K562 (cell line): ENCODE measurements around the gene PUS10. TPM values are rescaled to one million over a fixed set of nuclear protein-coding genes. Genes with fewer than 3 reads are reported as not detected.

ENCODE experiments used
- ATAC-seq: fragments of 200-7000 bp; cut with Tn5 transposase; 3 replicates; pipeline ENCODE4 v1.9.1; 2020; ENCODE audit warnings: moderate library complexity
- BruUV-seq: library from RNA; stranded (reverse); fragments of 400-500 nt; replicated peaks from 2 replicates; lab custom pipeline; 2021; lab: Mats Ljungman, UMichigan
- CTCF ChIA-PET: fragments of 300-600 bp; formaldehyde crosslinking; extraction: SDS; loops from one replicate; lab custom pipeline; 2021; ENCODE audit warnings: low intra/inter-chr PET ratio; lab: Yijun Ruan, JAX
- POLR2A ChIA-PET: fragments of 300-600, 350-650 bp; sonication (Branson Sonifier 250); formaldehyde crosslinking; extraction: SDS; loops from one replicate; lab custom pipeline; 2021; ENCODE audit warnings: antibody characterized with exemption, inconsistent platforms; lab: Yijun Ruan, JAX
- DNase-seq, 4 experiments: peaks; one replicate each; pipeline versions ENCODE4 v3.0.0 to v3.0.0-alpha.2; 2011 to 2018; ENCODE audit warnings: low spot score in 3 of 4, mixed read lengths in 3 of 4; ENCODE audit errors: extremely low read depth in 1 of 4
- FAIRE-seq: peaks from 2 replicates; lab custom pipeline; 2011; peaks lifted over from hg19 to GRCh38; lab: Jason Lieb, UNC
- H2AFZ ChIP-seq: 2 replicates; pipeline ENCODE4 v1.6.0; 2011; ENCODE audit warnings: low read depth, low read length, control low read depth, inconsistent platforms
- H3K27ac ChIP-seq: fragments of 200-600 bp; 3 replicates; pipeline ENCODE4 v1.8.0; 2011; ENCODE audit warnings: low read depth, mild to moderate bottlenecking, control low read depth, inconsistent platforms, low read length, moderate library complexity, mixed read lengths; ENCODE audit errors: extremely low read depth
- H3K27me3 ChIP-seq, 2 experiments: fragments of 300-600 bp in 1 of 2; 2 replicates in 1 of 2; 3 replicates in 1 of 2; pipeline versions ENCODE4 v1.6.0 to v1.8.0; 2011; ENCODE audit warnings: inconsistent platforms in 2 of 2, low read length in 2 of 2, mild to moderate bottlenecking in 1 of 2, mixed read lengths in 1 of 2, moderate library complexity in 1 of 2; ENCODE audit not compliant: control insufficient read depth in 2 of 2, insufficient read depth in 2 of 2
- H3K36me3 ChIP-seq: fragments of 300-600 bp; 3 replicates; pipeline ENCODE4 v1.8.0; 2011; ENCODE audit warnings: mild to moderate bottlenecking, low read length, inconsistent platforms; ENCODE audit not compliant: control insufficient read depth, insufficient read depth
- H3K4me1 ChIP-seq, 2 experiments: fragments of 200-600 bp in 1 of 2; replicated peaks in 1 of 2; 2 replicates in 1 of 2; 3 replicates in 1 of 2; pipeline versions ENCODE4 v1.5.1 to v1.8.0; 2011; ENCODE audit warnings: inconsistent platforms in 2 of 2, low read length in 2 of 2, mild to moderate bottlenecking in 1 of 2, mixed read lengths in 1 of 2, moderate library complexity in 1 of 2; ENCODE audit not compliant: control insufficient read depth in 2 of 2, insufficient read depth in 2 of 2
- H3K4me2 ChIP-seq: 2 replicates; pipeline ENCODE4 v1.6.1; 2011; ENCODE audit warnings: low read length, control low read depth, inconsistent platforms, mixed read lengths; ENCODE audit not compliant: insufficient read depth
- H3K4me3 ChIP-seq: fragments of 200-600 bp; sonication (generic), shearing (Covaris generic); 2 replicates; pipeline ENCODE4 v1.5.1; 2016; ENCODE audit warnings: control low read depth, inconsistent platforms
- H3K79me2 ChIP-seq: fragments of 200-600 bp; 3 replicates; pipeline ENCODE4 v1.8.0; 2011; ENCODE audit warnings: low read length, inconsistent platforms; ENCODE audit not compliant: control insufficient read depth, insufficient read depth
- H3K9ac ChIP-seq, 2 experiments: 2 replicates each; pipeline versions ENCODE4 v1.6.0 to v1.6.1; 2011; ENCODE audit warnings: low read depth in 2 of 2, low read length in 2 of 2, control low read depth in 1 of 2, inconsistent platforms in 1 of 2, mild to moderate bottlenecking in 1 of 2, mixed read lengths in 1 of 2; ENCODE audit not compliant: insufficient read depth in 1 of 2
- H3K9me1 ChIP-seq: one replicate; pipeline ENCODE4 v1.6.0; 2011; ENCODE audit warnings: inconsistent platforms, mild to moderate bottlenecking, low read length, moderate library complexity; ENCODE audit not compliant: control insufficient read depth, insufficient read depth
- H3K9me3 ChIP-seq: replicated peaks from 2 replicates; pipeline ENCODE4 v1.5.1; 2011; ENCODE audit warnings: low read depth, low read length, inconsistent platforms; ENCODE audit not compliant: control insufficient read depth, insufficient read depth
- H4K20me1 ChIP-seq: replicated peaks from 2 replicates; pipeline ENCODE4 v1.6.1; 2011; ENCODE audit warnings: low read length, inconsistent platforms, mixed read lengths; ENCODE audit not compliant: control insufficient read depth, insufficient read depth
- BRD4 ChIP-seq: fragments of 200-600 bp; sonication (generic); IDR thresholded peaks from 2 replicates; pipeline ENCODE4 v1.6.1; 2017; ENCODE audit warnings: inconsistent platforms
- CXXC5 ChIP-seq: fragments of 250-450 bp; sonication (Bioruptor Pico); IDR thresholded peaks from 2 replicates; pipeline ENCODE4 v1.8.0; 2022; ENCODE audit warnings: inconsistent platforms, mild to moderate bottlenecking, moderate library complexity
- DDX20 ChIP-seq: fragments of 450-650 bp; IDR thresholded peaks from 2 replicates; pipeline ENCODE4 v1.6.1; 2016; ENCODE audit warnings: missing genetic modification characterization, low read depth, mild to moderate bottlenecking, missing compliant biosample characterization, moderate library complexity
- KAT7 ChIP-seq: sonication (generic); formaldehyde crosslinking; IDR thresholded peaks from 2 replicates; pipeline ENCODE4 v1.8.0; 2022; ENCODE audit warnings: missing genetic modification reagents, mild to moderate bottlenecking, borderline replicate concordance
- KAT8 ChIP-seq: fragments of 450-650 bp; IDR thresholded peaks from 2 replicates; pipeline ENCODE4 v1.6.1; 2016; ENCODE audit warnings: low read depth, mild to moderate bottlenecking
- POU5F1 ChIP-seq: fragments of 150-350 bp; IDR thresholded peaks from 2 replicates; pipeline ENCODE4 v1.6.1; 2014; ENCODE audit warnings: borderline replicate concordance, low read length, low read depth, mild to moderate bottlenecking; ENCODE audit not compliant: partially characterized antibody
- ZNF24 ChIP-seq: fragments of 450-650 bp; IDR thresholded peaks from 2 replicates; pipeline ENCODE4 v1.6.1; 2016
- ZNF253 ChIP-seq: fragments of 250-450 bp; sonication (Bioruptor Pico); conservative IDR thresholded peaks from 2 replicates; pipeline ENCODE4 v1.6.1; 2021; ENCODE audit warnings: mild to moderate bottlenecking
- WGBS: fragments of 100-300 bp; shearing (Covaris generic); methylation state at CpG from one replicate; pipeline ENCODE4 v1.1.6; 2016; ENCODE audit warnings: low coverage, mixed read lengths; ENCODE audit not compliant: insufficient coverage; ENCODE audit errors: missing lambda C conversion rate; 5-methylcytosine and 5-hydroxymethylcytosine counted together
- in situ Hi-C: fragments of 300-500 bp; cut with MboI; formaldehyde crosslinking; loops from 4 replicates; pipeline ENCODE4 v1.15.0; 2018; ENCODE audit warnings: inconsistent platforms, mixed read lengths
- intact Hi-C: fragments of 100-400 bp; cut with micrococcal nuclease; formaldehyde crosslinking; loops from 2 replicates; pipeline ENCODE4 v1.14.2; 2022
- polyA plus RNA-seq, 8 experiments: library from polyadenylated mRNA; depleted of rRNA in 4 of 8; stranded (reverse) in 5 of 8; unstranded in 3 of 8; fragments of >200 nt; fragmentation: Nextera tagmentation in 2 of 8; fragmentation: Illumina TruSeq in 1 of 8; extraction: Ambion mirVana in 2 of 8; extraction: Trizol in 1 of 8; gene quantifications; 2 replicates each; pipeline versions ENCODE4 v1.2.1 to v1.2.3, GENCODE V29; 2011 to 2014; ENCODE audit warnings: inconsistent platforms in 1 of 8, missing spikeins in 1 of 8
- total RNA-seq, 7 experiments: library from RNA; depleted of rRNA in 6 of 7; stranded (reverse); fragments of >200 nt in 6 of 7; fragmentation: Illumina TruSeq in 2 of 7; extraction: Trizol in 2 of 7; gene quantifications; 2 replicates each; pipeline versions ENCODE4 v1.2.1 to v1.2.3, GENCODE V29; 2011 to 2021; ENCODE audit warnings: low replicate concordance in 1 of 7
- TF ChIP-seq, protein P1 (sequence below): sonication (generic); formaldehyde crosslinking; IDR thresholded peaks from 2 replicates; pipeline ENCODE4 v1.8.0; 2022; ENCODE audit warnings: mild to moderate bottlenecking, missing genetic modification reagents

The PUS10 gene
- total and polyA plus RNA-seq, 9 of the 15 experiments (the other 6 are each of a cell fraction or from before 2014, with no cell fraction given), result 5.0 to 10.7 (median 7.6) TPM

DNA sequence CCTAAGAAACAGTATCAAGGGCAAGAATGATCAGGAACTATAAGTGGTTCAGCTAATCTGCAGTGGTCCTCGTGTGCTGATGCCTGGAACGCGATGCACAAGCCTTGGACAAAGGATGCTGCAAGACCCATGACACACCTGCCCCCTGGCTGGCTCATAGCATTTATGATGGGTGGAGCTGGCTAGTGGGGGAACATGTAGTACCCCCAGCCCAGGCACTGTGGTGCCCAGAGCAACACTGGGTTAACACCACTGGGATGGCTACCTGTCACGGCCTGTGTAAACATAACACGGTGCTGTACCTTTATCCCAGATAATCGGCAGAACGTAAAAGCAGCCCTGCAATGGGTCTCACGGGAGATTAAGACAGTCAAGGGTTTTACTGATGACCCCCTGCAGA, 60.8 kb downstream of the PUS10 start:
- intact Hi-C loops (no loop called here), in situ Hi-C loops (no loop called here)
- Histone ChIP-seq H3K4me2 (no peak overlapping the region), H3K79me2 (no peaks in the 10 kb centered on the region), H3K4me1 (no peaks in the 10 kb centered on the region), H4K20me1 (no peaks in the 10 kb centered on the region), H3K27me3 (no peaks in the 10 kb centered on the region), H3K36me3 (peaks cover 3% of the 10 kb centered on the region; the same call in 1 of the 3 replicates), H2AFZ (no peak overlapping the region), H3K9me1 (no peaks in the 10 kb centered on the region), H3K9ac (no peak overlapping the region), H3K27ac (no peak overlapping the region), H3K4me3 (no peak overlapping the region), H3K9me3 (no peaks in the 10 kb centered on the region)
- TF ChIP-seq BRD4 (no peak), ZNF253 (CRISPR knock-in tag) (no peak), CXXC5 (CRISPR knock-in tag) (no peak), ZNF24 (no peak), KAT7 (no peak), DDX20 (no peak), KAT8 (no peak), POU5F1 (no peak)
- TF ChIP-seq, protein P1, sequence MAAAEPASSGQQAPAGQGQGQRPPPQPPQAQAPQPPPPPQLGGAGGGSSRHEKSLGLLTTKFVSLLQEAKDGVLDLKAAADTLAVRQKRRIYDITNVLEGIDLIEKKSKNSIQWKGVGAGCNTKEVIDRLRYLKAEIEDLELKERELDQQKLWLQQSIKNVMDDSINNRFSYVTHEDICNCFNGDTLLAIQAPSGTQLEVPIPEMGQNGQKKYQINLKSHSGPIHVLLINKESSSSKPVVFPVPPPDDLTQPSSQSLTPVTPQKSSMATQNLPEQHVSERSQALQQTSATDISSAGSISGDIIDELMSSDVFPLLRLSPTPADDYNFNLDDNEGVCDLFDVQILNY, result no peak
- FAIRE-seq, result no peak
- WGBS, result 72% methylated on average over 8 of the region's 8 CpGs
- ChIA-PET CTCF (no interaction called here), POLR2A (interaction anchor here (0.6 kb wide), 1 partner anchor 282 kb away, joined by 3 read pairs; no protein-coding TSS in a partner anchor)
- no peak for DNase-seq
- ATAC-seq, result no peak; the same call in 2 of the 3 replicates
- no TSS peak for BruUV-seq
